Measurements from ENCODE around the gene CLRN1.

- TF ChIP-seq, protein P1, sequence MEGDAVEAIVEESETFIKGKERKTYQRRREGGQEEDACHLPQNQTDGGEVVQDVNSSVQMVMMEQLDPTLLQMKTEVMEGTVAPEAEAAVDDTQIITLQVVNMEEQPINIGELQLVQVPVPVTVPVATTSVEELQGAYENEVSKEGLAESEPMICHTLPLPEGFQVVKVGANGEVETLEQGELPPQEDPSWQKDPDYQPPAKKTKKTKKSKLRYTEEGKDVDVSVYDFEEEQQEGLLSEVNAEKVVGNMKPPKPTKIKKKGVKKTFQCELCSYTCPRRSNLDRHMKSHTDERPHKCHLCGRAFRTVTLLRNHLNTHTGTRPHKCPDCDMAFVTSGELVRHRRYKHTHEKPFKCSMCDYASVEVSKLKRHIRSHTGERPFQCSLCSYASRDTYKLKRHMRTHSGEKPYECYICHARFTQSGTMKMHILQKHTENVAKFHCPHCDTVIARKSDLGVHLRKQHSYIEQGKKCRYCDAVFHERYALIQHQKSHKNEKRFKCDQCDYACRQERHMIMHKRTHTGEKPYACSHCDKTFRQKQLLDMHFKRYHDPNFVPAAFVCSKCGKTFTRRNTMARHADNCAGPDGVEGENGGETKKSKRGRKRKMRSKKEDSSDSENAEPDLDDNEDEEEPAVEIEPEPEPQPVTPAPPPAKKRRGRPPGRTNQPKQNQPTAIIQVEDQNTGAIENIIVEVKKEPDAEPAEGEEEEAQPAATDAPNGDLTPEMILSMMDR (IDR thresholded peaks at IDR 0.05): no peak
- no peak for TF ChIP-seq POLR2A (IDR thresholded peaks at IDR 0.05)
These were observed 95.2 kb downstream of the CLRN1 start for GRCh38 chr3:150877303-150877702.
